SKM-1 (cell line): Measurements from ENCODE around the gene NME4.
A peak's percentile ranks its signal among the peaks of the same experiment; 100 is the strongest.
"Not testable (repeated sequence)": the region's sequence is repeated elsewhere in the genome, so short reads cannot be mapped to it uniquely, and the experiment has no call there.

ENCODE experiments used
- DNase-seq: peaks from one replicate; lab custom pipeline; 2025; ENCODE audit not compliant: unreplicated experiment; lab: John Stamatoyannopoulos, UW

Gene NME4

GRCh38 chr16:375927-376816, 20.8 kb upstream of the NME4 start:
- DNase-seq = no peak

- DNase-seq = no peak
These were observed 20.1 kb upstream of the NME4 start for GRCh38 chr16:376817-377418.

GRCh38 chr16:377419-377951, 19.5 kb upstream of the NME4 start:
- DNase-seq = no peak

- DNase-seq = not testable (repeated sequence)
These were observed 18.7 kb upstream of the NME4 start for GRCh38 chr16:378113-378820.

- DNase-seq = no peak
These were observed 18.2 kb upstream of the NME4 start for GRCh38 chr16:378821-379182.

GRCh38 chr16:379183-379960, 17.6 kb upstream of the NME4 start:
- no peak for DNase-seq

- no peak for DNase-seq
These were observed 16.8 kb upstream of the NME4 start for GRCh38 chr16:379961-380761.

- DNase-seq = no peak
These were observed 16.3 kb upstream of the NME4 start for GRCh38 chr16:380762-381011.

GRCh38 chr16:381012-381788, 15.8 kb upstream of the NME4 start:
- no peak for DNase-seq

GRCh38 chr16:381789-382717, 14.9 kb upstream of the NME4 start, which contains the start of gene PGAP6:
PGAP6 (minus strand) TSS chr16:381978; CDS start chr16:381821, 157 bp downstream.
- DNase-seq = peak; percentile 34

- DNase-seq = no peak
These were observed 13.5 kb upstream of the NME4 start for GRCh38 chr16:383326-384051.

- no peak for DNase-seq
These were observed 10.3 kb upstream of the NME4 start for GRCh38 chr16:386641-387156.

- not testable (repeated sequence) for DNase-seq
These were observed 9.0 kb upstream of the NME4 start for GRCh38 chr16:387761-388666.

- DNase-seq = no peak
These were observed 7.6 kb upstream of the NME4 start for GRCh38 chr16:389352-389751.

- DNase-seq = no peak
These were observed 5.1 kb upstream of the NME4 start for GRCh38 chr16:391885-392335.

- no peak for DNase-seq
These were observed 4.5 kb upstream of the NME4 start for GRCh38 chr16:392450-393030.
